Neuron (in vitro differentiated cells): ENCODE results near the gene SELP.

Source experiments
- H2AFZ ChIP-seq: one replicate; pipeline ENCODE4 v1.6.1; 2013; ENCODE audit warnings: low read depth, mild to moderate bottlenecking, inconsistent platforms, low read length, moderate library complexity
- H3K27me3 ChIP-seq: one replicate; pipeline ENCODE4 v1.6.1; 2013; ENCODE audit warnings: low read length; ENCODE audit not compliant: insufficient read depth
- H3K36me3 ChIP-seq: one replicate; pipeline ENCODE4 v1.6.1; 2013; ENCODE audit warnings: low read length; ENCODE audit not compliant: insufficient read depth
- H3K4me1 ChIP-seq: one replicate; pipeline ENCODE4 v1.6.1; 2013; ENCODE audit warnings: low read length; ENCODE audit not compliant: insufficient read depth
- H3K4me3 ChIP-seq: 2 replicates; pipeline ENCODE4 v1.5.1; 2013; ENCODE audit warnings: mild to moderate bottlenecking, low read length, moderate library complexity
- H3K9me3 ChIP-seq: one replicate; pipeline ENCODE4 v1.6.1; 2013; ENCODE audit warnings: low read length

The SELP gene

GRCh38 chr1:169584483-169585144 is 45.3 kb downstream of the SELP start:
- Histone ChIP-seq H3K4me1 (no peaks in the 10 kb centered on the region), H3K9me3 (no peaks in the 10 kb centered on the region), H3K36me3 (no peaks in the 10 kb centered on the region), H3K4me3 (no peak overlapping the region), H2AFZ (no peak overlapping the region), H3K27me3 (peaks cover 5% of the 10 kb centered on the region)

DNA sequence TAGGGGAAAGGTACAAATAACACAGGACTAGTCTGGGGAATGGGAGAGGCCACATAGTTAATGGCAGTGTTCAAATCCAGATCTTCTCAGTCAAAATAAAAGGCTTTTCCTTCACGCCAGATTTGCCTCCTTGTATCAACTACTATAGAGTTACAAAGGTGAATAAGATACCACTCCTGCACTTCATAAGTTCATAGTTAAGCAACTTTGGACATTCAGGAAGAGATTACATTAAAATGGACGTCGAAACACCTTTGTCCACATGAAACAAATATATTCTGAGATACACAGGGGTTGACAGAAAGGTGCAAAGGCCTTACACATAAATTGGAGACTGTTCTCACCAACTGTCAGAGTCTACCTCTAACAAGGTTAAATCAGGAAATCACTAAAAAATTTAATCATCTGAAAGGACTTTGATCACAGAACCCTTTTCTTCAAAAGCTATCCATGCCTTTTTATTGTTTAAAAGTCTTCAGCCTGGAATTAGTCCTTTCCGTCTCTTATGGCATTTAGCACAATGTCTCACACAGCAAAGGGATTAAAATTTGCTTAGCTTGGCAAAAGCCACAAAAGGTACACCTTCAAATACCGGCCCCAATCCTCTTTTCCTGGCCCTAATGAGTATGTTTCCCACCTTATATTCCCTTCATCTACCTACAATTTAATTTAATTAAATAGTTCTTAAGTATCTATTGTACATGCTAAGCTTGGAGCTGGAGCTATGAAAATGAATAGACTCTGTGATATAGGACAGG is 51.8 kb downstream of the SELP start:
- Histone ChIP-seq H3K36me3 (no peaks in the 10 kb centered on the region), H3K27me3 (peaks cover 3% of the 10 kb centered on the region), H3K4me3 (no peak overlapping the region), H3K9me3 (no peaks in the 10 kb centered on the region), H2AFZ (no peak overlapping the region), H3K4me1 (no peaks in the 10 kb centered on the region)

DNA sequence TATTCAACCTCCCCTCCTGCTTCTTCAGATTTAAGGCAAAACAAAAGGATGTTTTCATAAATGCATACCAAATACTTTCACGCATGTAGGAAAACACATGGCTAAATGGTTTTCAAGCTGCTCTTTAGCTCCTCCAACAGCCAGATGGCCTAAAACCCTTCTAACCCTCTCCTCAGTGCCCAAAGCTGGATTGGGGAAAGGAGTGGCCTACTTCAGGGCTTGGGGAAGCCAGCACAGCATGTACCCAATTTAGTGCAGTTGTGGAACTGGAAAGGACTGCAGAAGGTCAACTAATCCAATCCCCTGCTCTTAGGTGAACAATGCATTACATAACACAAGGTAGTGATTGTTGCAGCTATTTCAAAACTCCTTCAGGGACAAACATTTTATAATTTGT is 53.0 kb downstream of the SELP start:
- Histone ChIP-seq H3K4me1 (no peaks in the 10 kb centered on the region), H2AFZ (no peak overlapping the region), H3K27me3 (no peaks in the 10 kb centered on the region), H3K4me3 (no peak overlapping the region), H3K36me3 (no peaks in the 10 kb centered on the region), H3K9me3 (no peaks in the 10 kb centered on the region)

- no peak overlapping the region for H2AFZ ChIP-seq
- H3K4me1 ChIP-seq, result no peaks in the 10 kb centered on the region
- no peak overlapping the region for H3K4me3 ChIP-seq
- no peaks in the 10 kb centered on the region for H3K9me3 ChIP-seq
- H3K27me3 ChIP-seq, result no peaks in the 10 kb centered on the region
- H3K36me3 ChIP-seq, result no peaks in the 10 kb centered on the region
Observed at GRCh38 chr1:169576241-169576934, 53.5 kb downstream of the SELP start.

GRCh38 chr1:169574336-169574735 is 55.6 kb downstream of the SELP start:
- no peak overlapping the region for H3K4me3 ChIP-seq
- H2AFZ ChIP-seq, result no peak overlapping the region
- no peaks in the 10 kb centered on the region for H3K9me3 ChIP-seq
- H3K27me3 ChIP-seq, result peaks cover 3% of the 10 kb centered on the region
- no peaks in the 10 kb centered on the region for H3K4me1 ChIP-seq
- no peaks in the 10 kb centered on the region for H3K36me3 ChIP-seq

DNA sequence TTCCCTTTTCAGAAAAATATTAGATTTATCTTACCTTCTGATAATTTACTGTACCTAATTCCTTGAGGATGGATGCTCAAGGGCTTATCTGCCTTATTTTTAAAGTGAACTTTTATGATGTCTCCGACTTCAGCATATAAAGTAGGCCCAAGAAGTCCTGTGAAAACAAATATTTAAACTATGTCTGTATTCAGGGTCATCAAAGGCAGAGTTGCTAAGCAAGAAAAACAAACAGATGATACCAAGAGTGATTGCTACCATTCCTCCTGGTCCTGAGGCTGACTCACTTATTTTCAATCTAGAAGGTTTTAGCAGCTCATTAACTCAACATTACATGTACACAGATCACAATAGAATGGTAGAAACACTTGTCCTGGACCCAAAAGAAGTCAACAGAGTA is 57.7 kb downstream of the SELP start:
- H3K9me3 ChIP-seq, result no peaks in the 10 kb centered on the region
- no peaks in the 10 kb centered on the region for H3K4me1 ChIP-seq
- H2AFZ ChIP-seq, result no peak overlapping the region

GRCh38 chr1:169571450-169571849 is 58.5 kb downstream of the SELP start:
- Histone ChIP-seq H3K4me1 (no peaks in the 10 kb centered on the region), H3K9me3 (no peaks in the 10 kb centered on the region), H3K27me3 (peaks cover 3% of the 10 kb centered on the region), H3K36me3 (no peaks in the 10 kb centered on the region), H3K4me3 (no peak overlapping the region), H2AFZ (no peak overlapping the region)

More for the DNA sequence above, 57.7 kb downstream of the SELP start:
- no peaks in the 10 kb centered on the region for H3K36me3 ChIP-seq
- H3K27me3 ChIP-seq, result peaks cover 3% of the 10 kb centered on the region
- no peak overlapping the region for H3K4me3 ChIP-seq

DNA sequence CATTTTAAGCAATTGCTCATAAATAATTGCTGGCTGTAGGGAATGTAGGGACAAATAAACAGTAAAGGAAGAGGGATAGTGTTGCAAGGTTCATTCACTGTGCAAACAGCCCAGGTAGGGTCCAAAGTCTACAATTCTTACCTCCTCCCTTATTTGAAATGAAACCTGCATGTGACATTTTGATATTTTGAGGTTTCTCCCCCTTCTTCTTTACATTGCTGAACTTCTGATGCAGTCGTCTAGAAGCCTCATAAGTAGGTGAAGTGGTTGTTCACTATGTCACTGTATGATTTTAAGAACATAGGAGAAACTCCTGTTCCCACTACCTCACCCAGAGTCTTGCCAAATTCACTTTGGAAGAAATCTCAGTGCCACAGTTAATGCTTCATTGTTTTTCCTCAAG is 59.8 kb downstream of the SELP start:
- peaks cover 3% of the 10 kb centered on the region for H3K27me3 ChIP-seq
- H2AFZ ChIP-seq, result no peak overlapping the region
- H3K9me3 ChIP-seq, result no peaks in the 10 kb centered on the region
- no peak overlapping the region for H3K4me3 ChIP-seq
- no peaks in the 10 kb centered on the region for H3K4me1 ChIP-seq
- H3K36me3 ChIP-seq, result no peaks in the 10 kb centered on the region

GRCh38 chr1:169568497-169568896 is 61.4 kb downstream of the SELP start:
- Histone ChIP-seq H2AFZ (no peak overlapping the region), H3K4me3 (no peak overlapping the region), H3K9me3 (no peaks in the 10 kb centered on the region), H3K27me3 (peaks cover 3% of the 10 kb centered on the region), H3K4me1 (no peaks in the 10 kb centered on the region), H3K36me3 (no peaks in the 10 kb centered on the region)

GRCh38 chr1:169565335-169566271 is 64.3 kb downstream of the SELP start:
- no peaks in the 10 kb centered on the region for H3K36me3 ChIP-seq
- no peak overlapping the region for H2AFZ ChIP-seq
- peaks cover 3% of the 10 kb centered on the region for H3K27me3 ChIP-seq
- H3K4me3 ChIP-seq, result no peak overlapping the region
- H3K4me1 ChIP-seq, result no peaks in the 10 kb centered on the region
- H3K9me3 ChIP-seq, result no peaks in the 10 kb centered on the region

- Histone ChIP-seq H3K4me1 (no peaks in the 10 kb centered on the region), H3K4me3 (no peak overlapping the region)
Observed at GRCh38 chr1:169563650-169564049, 66.3 kb downstream of the SELP start.

GRCh38 chr1:169563019-169563615 is 66.8 kb downstream of the SELP start:
- no peaks in the 10 kb centered on the region for H3K4me1 ChIP-seq
- H3K27me3 ChIP-seq, result peaks cover 3% of the 10 kb centered on the region
- no peaks in the 10 kb centered on the region for H3K36me3 ChIP-seq
- H3K9me3 ChIP-seq, result no peaks in the 10 kb centered on the region
- H3K4me3 ChIP-seq, result no peak overlapping the region
- no peak overlapping the region for H2AFZ ChIP-seq

More at GRCh38 chr1:169563650-169564049, 66.3 kb downstream of the SELP start:
- Histone ChIP-seq H2AFZ (no peak overlapping the region), H3K9me3 (no peaks in the 10 kb centered on the region), H3K36me3 (no peaks in the 10 kb centered on the region), H3K27me3 (peaks cover 1% of the 10 kb centered on the region)
